CD4-positive, alpha-beta T cell treated with Interleukin-15 for 1 hour (primary cell): ENCODE measurements around the gene ATXN7L2.

Experiments used
- DNase-seq: peaks from one replicate; pipeline ENCODE4 v3.0.0-alpha.2; 2020

The ATXN7L2 gene

GRCh38 chr1:109528712-109529111 lies 45.0 kb downstream of the ATXN7L2 start:
- no peak for DNase-seq

- no peak for DNase-seq
These were observed 46.3 kb downstream of the ATXN7L2 start for GRCh38 chr1:109529881-109530456.

- no peak for DNase-seq
These were observed 46.9 kb downstream of the ATXN7L2 start for GRCh38 chr1:109530457-109531087.

- DNase-seq = no peak
These were observed 47.7 kb downstream of the ATXN7L2 start for GRCh38 chr1:109531380-109531779.

- no peak for DNase-seq
These were observed 48.2 kb downstream of the ATXN7L2 start for GRCh38 chr1:109531826-109532364.

GRCh38 chr1:109532365-109533136 lies 48.8 kb downstream of the ATXN7L2 start:
- peak; percentile 84 for DNase-seq

GRCh38 chr1:109534307-109534858 lies 50.7 kb downstream of the ATXN7L2 start:
- no peak for DNase-seq

GRCh38 chr1:109535481-109535880 lies 51.8 kb downstream of the ATXN7L2 start:
- DNase-seq = no peak

- no peak for DNase-seq
These were observed 52.3 kb downstream of the ATXN7L2 start for GRCh38 chr1:109535971-109536491.

GRCh38 chr1:109537450-109538178 lies 53.9 kb downstream of the ATXN7L2 start:
- DNase-seq = no peak

GRCh38 chr1:109538827-109539555 lies 55.3 kb downstream of the ATXN7L2 start:
- no peak for DNase-seq

- DNase-seq = no peak
These were observed 56.0 kb downstream of the ATXN7L2 start, which contains the start of gene GPR61 for GRCh38 chr1:109539676-109540075. TSS of gene GPR61 (plus strand) at chr1:109539872. CDS start at chr1:109543023, 3,151 bp downstream.

GRCh38 chr1:109541102-109541501 lies 57.4 kb downstream of the ATXN7L2 start:
- DNase-seq = no peak
